Activated CD8-positive, alpha-beta memory T cell treated with anti-CD3 and anti-CD28 coated beads, Interleukin-2, amount 50 U/mL, for 24 hours (primary cell): Measurements from ENCODE around the gene RPP30.

ENCODE experiments used
- DNase-seq: peaks from one replicate; pipeline ENCODE4 v3.0.0-alpha.2; 2020; ENCODE audit errors: extremely low read depth

Gene RPP30

DNA sequence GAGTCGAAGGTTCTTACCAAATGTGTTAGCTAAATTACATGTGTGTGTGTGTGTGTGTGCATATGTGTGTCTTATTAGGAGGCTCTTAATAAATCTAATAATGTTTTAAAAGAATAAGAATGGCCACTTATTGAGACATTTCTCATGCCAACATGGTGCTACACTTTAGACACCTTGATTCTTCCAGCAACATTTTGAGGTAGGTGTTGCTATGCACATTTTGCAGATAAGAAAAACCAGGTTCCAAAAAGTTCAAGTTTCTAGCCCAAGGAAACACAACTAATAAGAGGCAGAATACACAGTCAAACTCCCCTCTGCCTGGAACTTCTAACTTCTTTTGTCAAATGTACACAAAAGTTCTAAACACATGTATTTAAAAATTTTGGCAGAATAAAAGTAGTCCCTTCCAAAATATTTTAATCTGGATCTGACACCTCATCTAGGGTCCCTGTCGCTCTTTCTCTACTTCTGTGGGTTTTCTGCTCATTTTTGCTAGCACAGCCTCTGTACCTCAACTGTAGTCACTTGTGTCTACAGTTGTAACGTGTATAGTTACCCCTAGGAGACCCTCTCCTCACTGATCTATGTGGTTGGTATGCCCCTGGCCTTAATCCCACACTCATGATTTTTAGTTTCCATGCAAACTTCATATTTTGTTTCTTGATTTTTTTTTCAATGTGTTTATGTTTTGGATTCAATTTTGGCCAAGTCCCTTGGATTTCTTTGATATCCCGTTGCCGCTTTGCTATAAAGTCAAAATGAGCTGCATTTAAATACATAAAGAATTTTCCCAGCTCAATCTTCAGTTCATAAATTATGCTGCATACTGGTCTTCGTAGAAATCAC lies 44.8 kb downstream of the RPP30 start:
- no peak for DNase-seq

DNA sequence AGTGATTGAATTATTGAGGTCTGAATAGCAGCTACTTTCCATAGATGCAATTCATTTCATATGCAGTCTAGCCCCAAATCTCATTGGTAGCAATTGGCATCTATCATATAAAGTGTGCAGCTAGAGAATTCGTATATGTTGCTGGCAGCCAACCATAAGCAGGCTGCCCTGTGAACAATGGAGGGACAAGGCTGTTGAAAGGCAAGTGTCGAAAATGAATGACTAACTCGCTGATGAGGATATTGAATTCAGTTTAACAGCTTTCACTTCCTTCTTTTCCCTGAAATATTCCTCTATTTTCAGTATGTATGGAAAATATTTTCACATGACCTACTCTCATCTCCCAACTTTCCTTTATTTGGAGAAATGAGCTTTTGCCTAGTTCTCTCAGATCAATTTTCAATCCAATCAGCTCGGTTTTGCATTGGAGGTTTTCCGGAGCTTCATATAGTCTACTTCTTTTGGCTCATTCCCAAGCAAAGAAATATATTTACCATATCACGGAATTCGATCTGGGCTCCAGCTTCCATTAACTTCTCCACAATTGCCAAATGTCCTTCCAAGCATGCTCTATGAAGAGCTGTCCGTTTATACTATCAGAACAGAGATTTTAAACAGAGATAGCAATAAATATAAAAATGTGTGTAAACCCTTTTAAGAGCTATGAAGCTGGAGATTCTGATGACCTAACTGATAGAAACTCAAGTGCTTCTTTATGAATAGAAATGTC lies 45.6 kb downstream of the RPP30 start:
- DNase-seq = no peak

DNA sequence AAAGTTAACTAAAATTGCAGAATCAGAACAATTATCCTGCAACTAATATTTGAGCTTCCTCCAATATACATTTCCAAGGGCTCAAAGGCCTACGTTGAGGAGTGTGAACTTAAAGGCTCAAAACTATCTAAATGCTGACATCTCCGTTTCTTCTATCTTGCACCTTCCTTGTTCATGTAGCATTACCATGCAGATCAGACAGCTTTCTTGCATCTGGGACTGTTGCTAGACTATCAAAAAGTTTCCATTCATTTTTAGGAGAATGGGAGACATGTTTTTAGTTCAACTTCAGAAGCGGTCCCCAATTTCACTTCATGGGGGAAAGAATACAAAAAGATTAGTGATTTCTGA lies 46.2 kb downstream of the RPP30 start:
- no peak for DNase-seq

DNA sequence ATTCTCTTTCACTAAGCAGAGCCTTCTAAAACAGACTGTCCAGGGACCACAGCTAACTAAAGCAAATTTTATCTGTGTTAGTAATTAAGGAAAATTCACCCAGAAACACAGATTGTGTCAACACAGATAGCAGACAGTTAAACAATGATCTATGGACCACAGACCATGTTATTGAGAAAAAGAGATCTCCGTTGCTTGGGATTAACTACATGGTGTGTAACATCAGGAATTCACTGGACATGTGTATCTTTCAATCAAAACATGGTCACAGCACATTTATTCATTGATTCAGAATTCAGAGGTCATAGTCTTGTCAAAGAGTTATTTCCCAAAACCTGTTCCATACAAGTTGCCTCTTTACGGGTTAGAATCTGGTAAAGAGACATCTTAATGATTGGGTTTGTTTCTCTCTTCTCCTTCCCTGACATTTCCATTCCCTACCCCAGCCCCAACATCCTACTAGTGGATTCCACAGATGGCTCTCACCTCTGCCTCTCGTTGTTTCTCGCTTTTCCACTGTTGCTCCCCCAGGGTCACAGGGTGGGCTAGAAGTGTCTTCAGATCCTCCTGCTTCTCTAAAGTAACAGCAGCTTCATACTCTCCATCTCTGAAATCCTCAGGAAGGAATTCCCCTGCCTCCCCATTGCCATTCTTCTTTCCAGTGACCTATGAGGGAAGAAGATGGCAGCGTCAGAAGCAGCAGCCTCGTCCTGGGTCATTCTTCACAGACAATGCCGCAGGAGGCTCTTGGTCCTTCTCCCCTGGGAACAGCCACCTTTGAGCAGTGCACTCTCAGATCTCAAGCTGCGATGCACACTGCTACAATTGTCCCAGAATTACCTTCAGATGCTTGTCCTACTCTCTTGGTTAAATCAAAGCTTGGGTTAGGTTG lies 48.2 kb downstream of the RPP30 start:
- DNase-seq = no peak

DNA sequence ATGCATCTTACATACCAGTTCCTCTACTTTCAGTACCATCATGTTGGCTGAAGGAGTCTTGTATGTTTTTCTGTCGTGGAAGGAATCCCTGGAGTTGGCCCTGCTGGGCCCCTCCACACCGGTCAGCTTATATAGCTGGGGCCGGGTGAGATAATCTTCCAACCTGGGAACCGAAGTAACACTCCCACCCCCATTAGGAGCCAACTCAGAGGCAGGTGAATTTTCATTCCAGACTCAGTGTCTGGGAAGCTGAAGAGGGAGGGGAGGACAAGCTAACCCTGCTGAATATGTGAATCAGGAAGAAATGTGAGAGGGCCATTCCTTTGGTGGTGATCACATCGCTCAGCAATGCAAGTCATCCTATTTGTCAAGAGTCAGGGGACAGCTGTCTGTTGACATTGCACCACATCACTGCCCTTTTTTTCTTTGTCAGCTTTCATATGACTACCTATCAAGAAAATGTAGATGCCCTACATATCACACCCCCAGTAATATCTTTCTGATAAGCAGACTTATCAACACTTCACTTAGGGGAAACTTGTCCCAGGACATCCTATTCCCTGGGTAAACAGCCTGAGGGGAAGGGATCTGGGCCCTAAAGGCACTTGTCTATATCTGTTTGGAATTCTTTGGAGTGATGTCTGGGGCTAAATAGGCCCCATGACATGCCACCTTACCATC lies 49.4 kb downstream of the RPP30 start, which contains the start of gene ANKRD1:
Gene ANKRD1 (minus strand): TSS at position 102 of the 681 bp plus-strand sequence. CDS start 60 bp downstream, at position 42.
- DNase-seq = no peak

DNA sequence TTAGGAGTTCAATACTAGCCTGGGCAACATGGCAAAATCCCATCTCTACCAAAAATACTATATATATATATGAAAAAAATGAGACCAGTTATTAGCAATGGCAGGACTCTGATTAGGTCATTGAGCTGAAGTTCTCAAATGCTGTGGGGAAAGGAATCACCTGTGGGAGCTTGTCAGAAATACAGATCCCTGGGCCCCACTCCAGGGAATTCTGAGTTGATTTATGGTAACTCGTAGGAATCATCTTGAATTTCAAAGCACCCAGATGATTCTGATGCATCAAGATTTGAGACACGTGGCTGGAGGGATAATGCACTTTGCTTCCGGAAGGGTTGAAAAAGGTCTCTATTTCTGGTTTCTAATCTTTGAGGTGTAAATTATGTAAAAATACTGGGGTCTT lies 50.1 kb downstream of the RPP30 start:
- no peak for DNase-seq

DNA sequence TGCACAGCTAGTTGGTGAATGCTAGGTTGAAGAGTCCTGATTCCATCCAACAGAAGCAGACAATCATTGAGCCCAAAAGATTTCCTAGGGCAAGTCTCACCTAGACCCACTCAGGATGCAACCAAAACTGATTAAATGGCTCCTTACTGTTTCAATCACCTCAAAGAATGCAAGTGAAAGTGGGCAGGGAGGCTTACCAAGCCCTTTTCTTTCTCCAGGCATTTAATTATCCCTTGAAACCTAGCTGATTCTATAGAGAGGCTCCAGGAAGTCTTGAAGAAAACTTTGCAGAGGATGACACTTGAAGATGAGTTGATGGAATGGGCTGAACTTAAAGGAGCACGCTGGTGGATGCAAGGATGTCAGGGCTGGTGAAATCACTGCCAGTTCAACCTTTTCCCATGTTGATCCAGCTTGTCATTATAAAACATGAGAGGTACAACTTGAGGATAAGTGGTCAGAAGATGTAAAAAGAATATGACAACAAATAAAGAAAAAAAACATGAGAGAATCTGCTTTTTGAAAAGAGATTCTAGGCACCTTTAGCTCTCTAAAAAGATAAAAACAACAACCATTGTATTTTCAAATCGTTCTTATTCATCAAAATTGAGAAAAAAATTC lies 51.4 kb downstream of the RPP30 start:
- DNase-seq = no peak

DNA sequence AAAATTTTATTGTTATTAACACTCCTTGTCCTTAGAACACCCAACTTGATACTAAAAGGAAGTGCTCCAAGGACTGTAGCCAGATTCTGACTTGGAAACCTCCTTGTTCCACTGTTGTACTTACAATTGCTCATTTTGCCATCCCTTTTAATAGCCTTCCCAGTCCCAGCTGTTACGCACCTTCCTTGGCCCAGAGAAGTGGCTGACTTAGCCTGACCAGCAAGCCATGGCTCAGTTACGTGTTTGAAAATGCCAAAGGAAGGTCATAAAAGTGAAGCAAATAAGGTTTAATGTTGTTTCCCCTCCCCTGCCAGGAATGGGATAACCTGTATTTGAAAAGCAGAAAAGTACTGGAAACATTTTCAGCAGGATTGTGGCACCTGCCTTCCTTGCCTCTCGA lies 52.8 kb downstream of the RPP30 start:
- no peak for DNase-seq

DNA sequence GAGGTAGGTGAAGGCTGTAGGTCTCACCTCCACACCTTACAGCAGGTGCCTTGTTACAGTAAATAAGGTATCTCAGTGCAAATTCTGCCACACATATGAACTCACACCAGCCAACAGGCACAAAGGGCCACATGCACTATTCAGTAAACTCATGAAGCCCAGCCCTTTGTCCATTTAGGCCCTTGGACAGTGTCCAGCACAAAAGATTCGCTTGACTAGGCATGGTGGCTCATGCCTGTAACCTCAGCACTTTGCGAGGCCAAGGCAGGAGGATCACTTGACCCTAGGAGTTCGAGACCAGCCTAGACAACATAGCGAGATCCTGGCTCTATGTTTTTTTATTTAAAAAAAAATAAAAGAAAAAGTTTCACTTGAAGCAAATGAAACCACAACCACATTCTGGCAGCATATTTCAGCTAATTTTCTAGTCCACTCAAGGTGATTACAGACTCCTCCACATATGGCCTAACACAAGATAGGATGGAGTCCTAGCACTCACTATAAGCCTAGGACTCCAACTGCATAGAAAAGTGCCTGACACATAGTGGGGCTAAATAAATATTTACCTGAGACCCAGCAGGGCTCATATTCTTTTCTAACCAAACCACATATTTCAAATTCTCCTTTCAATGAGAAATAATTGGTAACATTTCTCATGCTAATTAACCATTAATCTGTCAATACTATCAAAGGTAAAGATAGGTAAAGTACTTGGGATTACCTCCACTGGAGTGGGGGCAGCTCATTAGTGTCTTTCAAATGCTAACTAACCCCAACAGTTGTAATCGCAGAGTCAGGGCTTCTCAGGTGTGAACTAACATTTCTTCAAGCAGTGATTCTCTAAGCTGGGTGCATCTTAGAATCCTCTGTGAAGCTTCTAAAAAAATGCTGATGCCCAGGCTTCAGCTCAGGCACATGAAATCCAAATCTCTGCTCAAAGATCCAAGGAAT lies 53.6 kb downstream of the RPP30 start:
- DNase-seq = no peak

DNA sequence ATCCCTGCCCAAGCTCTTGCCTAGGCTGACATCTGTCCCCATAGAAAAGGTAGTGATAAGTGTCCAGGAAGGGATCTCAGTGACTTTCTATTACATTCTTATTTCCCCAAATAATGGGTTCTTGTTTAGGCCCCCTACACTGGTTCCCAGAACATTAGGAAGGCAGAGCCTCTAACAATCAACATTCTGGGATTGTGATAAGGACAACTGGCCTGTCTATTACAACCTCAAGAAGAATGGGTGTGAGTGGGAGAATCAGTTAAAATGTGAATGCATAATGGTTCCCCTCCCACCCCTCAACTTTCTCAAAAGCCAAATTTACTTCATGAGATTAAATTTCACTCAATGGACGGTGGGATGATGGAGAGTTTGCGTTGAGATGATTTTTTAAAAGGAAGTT lies 55.5 kb downstream of the RPP30 start:
- DNase-seq = no peak

DNA sequence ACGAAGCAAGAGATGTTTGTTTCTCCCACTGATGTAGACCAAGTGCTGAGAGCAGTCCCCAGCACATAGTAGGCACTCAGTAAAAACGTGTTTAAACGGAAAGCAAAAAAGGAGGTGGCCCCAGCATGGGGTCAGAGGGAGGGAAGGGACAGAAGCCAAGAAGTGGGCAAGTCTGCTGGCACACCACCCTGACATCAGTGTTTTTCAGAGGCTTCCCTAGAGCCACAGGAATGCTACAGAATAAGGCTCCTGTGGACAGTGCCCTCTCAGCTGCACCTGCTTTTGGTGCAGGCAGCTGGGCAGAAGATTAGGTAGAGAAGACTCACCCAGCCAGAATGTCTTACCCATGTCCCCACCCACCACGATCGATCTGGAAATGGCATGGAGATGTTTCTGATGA lies 57.4 kb downstream of the RPP30 start:
- DNase-seq = no peak

DNA sequence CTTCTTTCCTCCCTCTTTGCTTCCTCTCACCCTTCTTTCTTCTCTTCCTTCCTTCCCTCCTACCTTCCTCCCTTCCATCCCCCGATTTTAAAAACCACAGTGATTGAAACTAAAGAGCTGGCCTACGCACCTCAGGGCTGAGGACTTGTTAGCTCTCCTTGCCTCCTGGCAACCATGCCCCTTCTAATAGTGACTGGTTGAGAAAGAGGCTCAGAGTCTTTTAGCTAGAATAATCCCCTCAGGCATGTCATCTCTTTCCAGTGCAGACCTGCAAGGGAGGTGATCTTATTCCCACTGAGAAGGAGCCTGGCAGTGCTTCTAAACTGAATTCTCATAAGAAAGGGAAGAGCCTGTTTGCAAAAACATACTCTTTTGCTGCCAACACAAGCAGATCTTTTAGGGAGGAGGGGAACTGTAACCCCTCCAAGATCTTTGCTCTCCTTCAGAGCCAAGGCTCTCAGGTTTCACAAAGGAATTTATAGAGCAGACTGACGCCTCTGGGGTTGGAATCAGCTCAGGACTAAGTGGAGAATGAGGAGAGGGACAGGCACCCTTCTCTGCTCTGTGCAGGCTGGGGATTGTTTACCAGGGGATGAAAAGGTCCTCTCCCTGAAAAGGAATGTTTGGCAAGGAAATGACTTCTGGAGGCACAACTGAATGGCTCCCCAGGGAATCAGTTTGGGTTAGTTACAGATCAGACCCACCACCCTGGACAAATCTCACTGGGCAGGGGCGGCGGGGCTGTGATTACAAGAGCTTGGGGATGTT lies 58.5 kb downstream of the RPP30 start:
- no peak for DNase-seq

DNA sequence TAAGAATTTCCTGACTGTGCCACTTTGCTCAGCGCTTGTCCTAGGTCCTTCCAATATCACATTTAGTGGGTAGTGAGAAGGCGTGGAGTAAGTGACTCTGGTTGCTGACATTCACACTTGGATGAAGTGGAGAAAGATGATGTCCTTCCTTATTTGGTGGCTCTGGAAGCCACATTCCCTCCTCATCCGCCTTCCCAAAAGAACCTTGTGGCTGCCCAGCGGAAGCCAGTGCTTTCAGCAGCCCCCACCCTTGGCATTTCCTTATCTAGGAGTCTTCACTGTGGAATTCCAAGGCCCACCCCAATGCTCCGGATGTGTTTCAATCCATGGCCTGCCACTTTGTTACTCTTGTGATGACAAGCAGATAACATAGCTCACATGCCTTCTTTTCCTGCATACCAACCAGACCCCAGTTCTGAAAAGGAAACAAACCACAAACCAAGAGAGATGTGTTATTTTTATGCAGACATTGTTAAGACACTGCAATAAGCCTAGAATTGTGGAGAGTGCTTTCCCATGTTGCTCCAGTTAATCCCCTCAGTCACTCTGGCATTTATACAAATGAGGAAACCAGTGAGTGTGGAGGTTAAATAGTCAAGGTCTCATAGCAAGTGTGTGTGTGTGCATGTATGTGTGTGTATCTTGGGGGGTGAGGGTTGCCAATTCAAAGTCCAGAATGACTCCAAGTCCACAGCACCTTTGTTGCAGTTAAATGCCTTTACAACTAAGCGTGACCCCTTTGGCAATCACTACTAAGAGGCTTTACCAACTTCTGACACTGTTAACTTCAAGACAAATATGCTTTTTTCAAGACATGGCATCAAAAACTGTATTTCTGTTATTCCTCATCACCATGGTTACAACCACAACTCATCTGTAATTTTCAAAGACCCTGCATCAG lies 59.4 kb downstream of the RPP30 start:
- no peak for DNase-seq

DNA sequence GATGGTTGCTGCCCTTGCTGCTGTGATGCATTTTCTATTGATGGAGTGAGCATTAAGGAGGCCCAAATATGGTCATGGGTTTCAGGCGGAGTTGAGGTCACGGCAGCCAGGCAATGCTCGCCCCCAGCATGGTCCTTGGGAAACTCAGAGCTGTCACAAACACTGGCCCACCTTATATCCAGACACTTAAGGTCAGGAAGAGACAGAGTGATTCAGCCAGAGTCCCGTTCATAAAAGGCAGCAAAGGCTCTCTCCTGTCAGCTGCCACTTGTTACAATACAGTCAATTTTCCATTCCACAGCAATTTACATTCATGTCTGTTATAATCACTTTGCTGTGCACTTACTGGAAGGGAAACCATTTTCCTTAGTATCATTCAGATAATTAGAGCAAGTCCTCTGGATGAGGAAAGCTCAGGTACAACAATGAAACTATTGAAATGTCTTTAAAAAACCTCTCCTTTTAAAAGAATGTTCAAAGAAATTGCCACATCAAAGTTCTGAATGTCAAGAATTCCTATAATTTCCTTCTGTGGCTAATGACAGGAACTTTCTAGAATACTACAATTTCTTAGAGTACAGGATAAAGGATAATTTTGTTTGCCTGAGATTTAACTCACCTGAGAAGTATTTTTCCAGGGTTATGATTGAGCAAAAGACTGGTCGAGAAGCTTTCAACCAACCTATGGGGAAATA lies 64.0 kb downstream of the RPP30 start:
- DNase-seq = no peak

DNA sequence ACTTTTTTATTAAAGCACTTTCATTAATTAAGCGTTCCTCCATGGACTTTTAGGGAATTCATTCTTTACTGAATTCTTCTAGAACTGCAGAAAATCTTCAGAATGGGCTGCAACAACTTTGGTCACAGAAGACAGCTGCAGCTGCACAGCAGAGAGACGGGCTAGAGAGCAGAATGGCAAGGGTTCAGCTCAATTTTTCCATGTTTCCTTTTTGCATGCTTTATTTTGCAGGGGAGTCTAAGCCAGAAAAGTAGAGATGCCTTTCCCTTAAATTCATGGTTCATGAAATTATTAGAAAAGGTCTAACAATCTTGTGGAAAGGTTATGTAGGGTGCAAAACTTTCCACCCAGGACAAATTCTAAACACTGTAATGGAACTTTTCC lies 64.5 kb downstream of the RPP30 start:
- no peak for DNase-seq

DNA sequence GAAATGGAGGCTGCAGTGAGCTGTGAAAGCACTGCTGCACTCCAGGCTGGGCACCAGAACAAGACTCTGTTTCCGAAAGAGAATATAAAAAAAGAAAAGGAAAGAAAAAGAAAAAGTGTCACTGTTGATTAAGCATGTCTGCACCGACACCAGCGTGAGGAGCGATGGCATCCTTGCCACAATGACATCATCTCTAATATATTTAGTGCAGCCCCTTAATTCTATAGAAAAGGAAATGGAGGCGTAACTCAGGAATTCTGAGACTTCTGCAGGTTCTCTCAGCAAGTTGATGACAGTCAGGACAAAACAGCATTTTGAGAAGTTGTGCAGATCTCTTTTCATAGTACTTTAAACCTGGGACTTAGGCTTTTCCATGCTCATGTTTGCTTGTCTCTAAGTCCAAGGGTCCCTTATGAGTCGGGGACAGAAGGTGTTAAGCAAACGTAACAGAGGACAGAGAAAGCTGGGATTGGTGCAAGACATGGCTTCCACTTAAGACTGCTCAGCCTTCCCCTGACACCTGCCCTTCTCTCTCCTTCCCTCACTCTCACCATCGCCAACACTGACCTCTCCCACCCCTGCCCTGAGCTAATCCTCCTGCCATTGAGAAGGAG lies 66.0 kb downstream of the RPP30 start:
- DNase-seq = no peak

DNA sequence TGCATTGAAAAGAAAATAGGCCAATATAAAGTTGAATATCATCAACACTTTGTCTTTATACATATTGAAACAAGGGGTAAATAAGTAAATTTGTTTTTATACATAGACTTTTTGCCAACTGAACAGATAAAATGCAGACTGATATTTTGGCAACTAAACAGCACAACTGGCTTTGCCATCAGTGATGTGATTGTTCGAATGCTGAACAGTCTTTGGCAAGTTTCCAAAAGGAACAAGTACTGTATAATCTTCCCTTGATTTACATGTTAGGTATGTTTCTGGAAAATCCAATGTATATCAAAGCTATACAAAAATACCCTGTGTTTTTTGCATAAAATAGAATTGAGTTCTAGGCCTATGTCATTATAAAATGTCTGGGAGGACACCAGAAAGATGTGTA lies 67.3 kb downstream of the RPP30 start:
- DNase-seq = no peak
